HG03045 (cell line): Measurements from ENCODE around the gene PDIA2.

Experiments
- ATAC-seq: cut with Tn5 transposase; IDR thresholded peaks from one replicate; pipeline ENCODE4 v1.9.1; 2021; ENCODE audit warnings: mild to moderate bottlenecking, moderate library complexity; ENCODE audit not compliant: unreplicated experiment

Gene PDIA2

DNA sequence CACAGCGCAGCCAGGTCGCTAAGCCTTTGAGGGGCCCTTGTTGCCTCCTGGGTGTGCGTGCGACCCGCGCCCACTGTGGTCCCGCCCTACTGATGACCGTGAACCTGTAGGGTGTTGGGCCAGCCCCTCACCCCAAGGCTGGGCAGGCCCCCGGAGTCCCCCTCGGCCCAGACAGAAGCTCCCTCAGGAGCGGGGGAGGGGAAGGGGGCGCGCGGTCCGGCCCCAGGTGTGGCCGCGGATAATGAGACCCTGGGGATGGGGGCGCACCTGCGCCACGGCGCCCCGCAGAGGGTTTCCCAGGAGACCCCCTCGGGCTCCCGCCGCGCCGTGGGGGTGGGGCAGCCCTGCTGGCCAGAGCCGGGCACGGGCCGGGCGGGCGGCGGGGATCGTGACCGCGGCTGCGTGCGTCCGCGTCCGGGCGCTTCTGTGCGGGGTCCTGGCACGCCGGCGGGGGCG is 2.9 kb upstream of the PDIA2 start:
- no peak for ATAC-seq

- no peak for ATAC-seq
Measured at GRCh38 chr16:280552-280951, 2.4 kb upstream of the PDIA2 start, which contains the start of gene ARHGDIG. Gene ARHGDIG, plus strand, starts transcription at chr16:280591. Its CDS starts 90 bp downstream, at chr16:280681.

DNA sequence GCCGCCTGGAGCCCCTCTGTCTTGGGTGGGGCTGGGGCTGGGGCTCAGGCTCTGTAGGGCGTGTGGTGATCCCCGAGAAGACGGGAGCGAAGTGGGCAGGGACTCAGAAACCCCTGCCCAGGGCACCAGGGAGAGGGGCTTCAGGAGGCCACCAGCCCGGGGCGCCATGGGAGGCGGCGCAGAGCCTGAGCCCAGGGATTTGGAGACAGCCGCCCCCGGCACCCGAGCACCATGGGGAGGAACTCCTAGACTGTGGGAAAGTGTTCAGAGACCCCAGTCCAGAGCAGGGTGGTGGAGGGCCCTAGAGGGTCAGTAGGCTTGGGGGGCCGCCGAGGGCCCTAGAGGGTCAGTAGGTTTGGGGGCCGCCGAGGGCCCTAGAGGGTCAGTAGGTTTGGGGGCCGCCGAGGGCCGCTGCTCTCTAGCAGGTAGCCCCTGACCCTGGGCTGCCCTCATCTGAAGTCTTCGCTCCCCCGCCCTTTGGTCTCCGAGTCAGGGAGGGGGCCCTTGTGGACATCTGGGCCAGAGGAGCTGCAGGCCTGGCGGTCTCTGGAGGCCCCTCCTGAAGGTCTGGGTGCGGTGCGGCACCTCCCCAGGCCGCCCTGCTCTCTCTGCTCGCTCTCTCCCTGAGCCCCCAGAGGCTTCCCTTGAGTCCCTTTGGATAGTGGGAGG is 1.8 kb upstream of the PDIA2 start:
- ATAC-seq, result no peak

- ATAC-seq, result no peak
Measured at GRCh38 chr16:281660-282255, 1.2 kb upstream of the PDIA2 start.

- ATAC-seq, result no peak
Measured at GRCh38 chr16:282491-282890, 473 bp upstream of the PDIA2 start.

DNA sequence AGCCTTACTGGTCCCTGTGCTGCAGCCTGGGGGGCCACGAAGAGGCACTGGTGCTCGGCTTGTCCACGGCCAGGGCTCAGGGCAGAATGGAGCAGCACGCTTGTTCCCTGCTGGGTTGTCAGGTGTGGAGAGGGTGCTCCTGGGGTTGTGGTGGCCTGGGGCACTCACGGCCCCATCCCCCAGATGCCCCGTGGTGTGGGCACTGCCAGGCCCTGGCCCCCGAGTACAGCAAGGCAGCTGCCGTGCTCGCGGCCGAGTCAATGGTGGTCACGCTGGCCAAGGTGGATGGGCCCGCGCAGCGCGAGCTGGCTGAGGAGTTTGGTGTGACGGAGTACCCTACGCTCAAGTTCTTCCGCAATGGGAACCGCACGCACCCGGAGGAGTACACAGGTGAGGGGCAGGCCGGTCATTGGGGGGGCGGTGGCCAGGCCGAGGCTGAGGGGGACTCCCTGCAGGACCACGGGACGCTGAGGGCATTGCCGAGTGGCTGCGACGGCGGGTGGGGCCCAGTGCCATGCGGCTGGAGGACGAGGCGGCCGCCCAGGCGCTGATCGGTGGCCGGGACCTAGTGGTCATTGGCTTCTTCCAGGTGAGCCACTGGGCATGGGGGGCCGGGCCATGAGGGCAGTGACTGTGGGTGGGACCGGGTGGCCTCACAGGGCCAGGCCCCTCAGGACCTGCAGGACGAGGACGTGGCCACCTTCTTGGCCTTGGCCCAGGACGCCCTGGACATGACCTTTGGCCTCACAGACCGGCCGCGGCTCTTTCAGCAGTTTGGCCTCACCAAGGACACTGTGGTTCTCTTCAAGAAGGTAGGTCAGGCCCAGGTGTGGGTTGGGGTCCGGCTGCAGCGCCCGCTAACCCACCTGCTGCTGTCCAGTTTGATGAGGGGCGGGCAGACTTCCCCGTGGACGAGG is 1.5 kb downstream of the PDIA2 start:
- ATAC-seq, result no peak

GRCh38 chr16:285146-286055 is 2.4 kb downstream of the PDIA2 start:
- ATAC-seq, result no peak

DNA sequence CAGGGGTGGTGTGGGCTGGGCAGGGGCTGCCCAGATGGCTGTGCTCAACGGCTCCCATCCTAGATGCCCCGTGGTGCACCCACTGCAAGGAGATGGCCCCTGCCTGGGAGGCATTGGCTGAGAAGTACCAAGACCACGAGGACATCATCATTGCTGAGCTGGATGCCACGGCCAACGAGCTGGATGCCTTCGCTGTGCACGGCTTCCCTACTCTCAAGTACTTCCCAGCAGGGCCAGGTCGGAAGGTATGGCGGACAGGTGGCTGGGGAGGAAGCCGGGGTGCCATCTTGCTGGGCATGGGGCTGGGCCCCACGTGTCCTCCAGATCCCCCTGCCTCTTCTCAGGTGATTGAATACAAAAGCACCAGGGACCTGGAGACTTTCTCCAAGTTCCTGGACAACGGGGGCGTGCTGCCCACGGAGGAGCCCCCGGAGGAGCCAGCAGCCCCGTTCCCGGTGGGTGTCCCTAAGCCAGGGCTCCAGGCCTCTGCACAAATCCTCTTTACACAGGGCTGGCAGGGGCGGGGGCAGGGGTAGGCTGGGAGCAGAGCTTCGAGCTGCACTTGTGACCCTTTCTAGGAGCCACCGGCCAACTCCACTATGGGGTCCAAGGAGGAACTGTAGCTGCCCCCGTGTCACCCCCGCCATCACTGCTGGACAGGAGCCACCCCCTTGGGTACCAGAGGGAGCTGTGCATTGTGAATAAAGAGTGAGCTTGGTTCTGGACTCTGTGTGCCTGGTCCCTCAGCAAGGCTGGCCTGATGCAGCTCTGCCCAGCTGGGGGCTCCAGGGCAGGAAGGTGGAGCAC is 3.7 kb downstream of the PDIA2 start:
- no peak for ATAC-seq

- ATAC-seq, result no peak
Measured at GRCh38 chr16:287298-287811, 4.4 kb downstream of the PDIA2 start.

DNA sequence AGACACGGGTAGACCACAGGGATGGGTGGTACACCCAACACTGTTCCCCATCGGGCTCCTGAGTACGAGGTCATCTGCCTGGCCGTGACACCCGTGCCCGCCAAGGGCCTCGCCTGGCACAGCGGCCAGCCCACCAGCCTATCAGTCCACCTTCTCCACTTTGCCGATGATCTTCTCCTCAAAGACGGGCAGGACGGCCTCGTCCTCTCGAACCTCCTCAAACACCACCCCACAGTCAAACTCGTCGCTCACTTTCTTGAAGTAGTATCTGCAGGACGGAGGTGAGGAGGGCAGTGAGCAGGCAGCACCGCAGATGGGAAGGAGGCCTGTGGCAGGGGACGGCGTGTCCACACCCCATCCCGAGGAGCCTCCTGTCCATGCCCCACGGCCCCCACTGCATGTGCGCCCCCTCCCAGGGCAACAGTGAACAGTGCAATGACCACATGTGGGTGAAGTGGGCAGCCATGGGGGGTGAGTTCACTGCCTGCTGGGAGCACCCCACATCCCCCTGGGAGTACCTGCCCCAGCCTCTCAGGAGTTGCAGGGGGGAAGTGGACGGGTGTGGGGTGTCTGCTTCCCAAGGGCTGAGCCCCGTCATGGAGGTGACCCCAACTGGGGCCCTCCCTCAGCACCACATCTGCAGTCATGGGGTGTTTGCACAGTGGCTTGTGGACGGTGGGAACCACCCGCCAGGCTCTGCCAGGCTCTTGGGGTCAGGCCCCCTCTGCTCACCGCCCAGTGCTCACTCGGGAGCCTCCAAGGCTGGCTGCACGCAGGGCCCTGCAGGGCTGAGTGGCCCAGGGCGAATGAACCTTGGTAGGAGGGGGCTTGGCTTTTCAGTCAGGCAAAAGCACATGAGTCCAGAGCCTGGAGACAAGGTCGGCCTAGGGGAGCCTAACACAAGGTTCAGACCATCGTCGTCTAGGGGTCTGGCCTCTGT is 5.3 kb downstream of the PDIA2 start:
- no peak for ATAC-seq

DNA sequence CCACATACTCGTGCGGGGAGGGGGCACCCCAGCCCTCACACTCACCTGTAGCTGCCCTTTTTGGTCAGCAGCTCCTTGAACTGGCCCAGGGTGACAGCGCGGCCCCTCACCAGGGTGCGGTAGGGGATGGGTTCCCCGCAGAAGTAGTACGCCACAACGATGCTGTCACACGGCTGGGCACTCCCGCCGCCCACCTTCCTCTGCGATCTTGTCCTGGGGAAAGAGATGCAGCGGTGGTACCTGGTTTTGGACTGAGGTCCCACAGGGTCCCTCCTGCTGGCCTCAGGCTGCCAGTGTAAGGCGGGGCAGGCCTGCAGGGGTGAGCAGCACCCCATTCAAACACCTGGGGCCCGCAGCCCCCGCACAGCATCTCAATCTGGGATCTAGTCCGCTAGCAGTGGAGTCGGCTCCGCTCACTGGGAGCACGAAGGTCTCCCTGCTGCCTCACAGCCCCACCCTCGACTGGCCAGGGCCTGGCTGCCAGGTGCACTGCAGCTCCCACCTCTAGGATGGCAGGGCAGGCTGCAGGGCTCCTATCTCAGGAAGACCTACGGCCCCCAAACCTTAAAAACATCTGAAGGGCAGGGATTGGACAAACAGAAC is 6.5 kb downstream of the PDIA2 start:
- no peak for ATAC-seq

- no peak for ATAC-seq
Measured at GRCh38 chr16:290015-290680, 7.2 kb downstream of the PDIA2 start.

GRCh38 chr16:290681-291405 is 7.9 kb downstream of the PDIA2 start:
- ATAC-seq, result no peak

GRCh38 chr16:291539-291938 is 8.6 kb downstream of the PDIA2 start:
- no peak for ATAC-seq

- no peak for ATAC-seq
Measured at GRCh38 chr16:293043-293775, 10.2 kb downstream of the PDIA2 start.

DNA sequence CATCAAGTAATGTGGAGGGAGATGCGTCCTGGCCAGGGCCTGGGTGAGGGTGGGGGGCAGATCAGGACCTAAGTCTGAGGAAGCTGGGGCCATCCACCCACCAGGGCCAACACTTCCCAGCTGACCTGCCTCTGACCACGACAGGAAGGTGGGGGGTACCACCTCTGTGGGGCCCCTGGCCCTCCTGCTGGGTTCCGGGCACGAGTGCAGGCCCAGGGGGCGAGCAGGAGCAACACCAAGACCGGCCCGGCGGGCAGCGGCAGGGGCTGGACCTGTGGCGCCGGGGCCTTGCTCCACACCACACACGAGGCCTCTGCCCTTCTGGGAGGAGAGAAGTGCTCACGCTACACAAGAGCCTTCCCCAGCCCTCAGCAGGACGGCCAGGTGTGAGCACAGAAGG is 13.3 kb downstream of the PDIA2 start:
- no peak for ATAC-seq
